ENCODE data around the gene CPSF3.
"Not testable (repeated sequence)": the region's sequence is repeated elsewhere in the genome, so short reads cannot be mapped to it uniquely, and the experiment has no call there.

Gene CPSF3

DNA sequence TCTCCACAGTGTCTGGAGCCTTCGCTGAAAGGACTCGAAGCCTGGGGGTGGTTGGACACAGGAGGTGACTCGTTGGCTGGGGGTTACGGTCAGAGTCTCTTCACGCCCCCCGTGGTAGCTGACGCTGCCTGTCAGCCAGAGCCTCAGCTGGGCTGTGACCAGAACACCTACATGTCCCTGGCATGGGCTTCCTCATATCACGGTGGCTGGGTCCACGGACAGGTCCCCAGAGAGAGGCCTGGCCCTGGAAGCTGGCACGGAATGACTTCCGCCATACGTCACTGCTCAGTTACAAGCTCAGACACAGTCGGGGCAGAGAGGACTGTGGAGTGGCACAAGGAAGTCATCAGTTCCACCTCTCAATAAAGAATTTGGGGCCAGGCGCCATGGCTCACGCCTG, 28.6 kb upstream of the CPSF3 start:
- DNase-seq (ENCODE audit: low read depth) = no peak

DNA sequence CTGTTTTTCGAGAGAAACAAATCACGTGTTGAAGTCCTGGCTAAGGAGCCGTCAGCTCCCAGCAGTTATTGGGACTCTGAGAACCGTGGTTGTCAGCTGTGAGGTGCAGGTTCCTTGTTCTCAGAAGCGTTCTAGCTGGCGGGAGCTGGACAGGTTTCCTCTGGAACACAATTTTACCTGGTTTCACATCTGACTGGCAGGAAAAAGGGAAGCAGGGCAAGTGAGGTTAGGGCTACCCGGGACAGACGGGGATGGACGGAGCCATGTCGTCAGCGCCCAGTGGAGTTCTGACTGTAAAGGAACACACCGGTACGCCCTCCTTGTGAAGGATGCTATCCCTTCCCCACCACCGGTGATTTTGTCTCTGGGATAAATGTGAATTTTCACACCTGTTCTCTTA, 26.3 kb upstream of the CPSF3 start:
- DNase-seq (ENCODE audit: low read depth) = no peak

DNA sequence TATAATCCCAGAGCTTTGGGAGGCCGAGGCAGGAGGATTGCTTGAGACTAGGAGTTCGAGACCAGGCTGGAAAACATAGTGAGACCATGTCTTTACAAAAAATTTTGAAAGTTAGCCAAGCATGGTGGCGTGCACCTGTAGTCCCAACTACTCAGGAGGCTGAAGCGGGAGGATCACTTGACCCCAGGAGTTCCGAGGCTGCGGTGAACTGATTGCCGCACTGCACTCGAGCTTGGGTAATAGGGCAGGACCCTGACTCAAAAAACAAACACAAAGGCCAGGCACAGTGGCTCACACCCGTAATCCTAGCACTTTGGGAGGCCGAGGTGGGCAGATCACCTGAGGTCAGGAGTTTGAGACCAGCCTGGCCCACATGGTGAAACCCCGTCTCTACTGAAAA, 25.2 kb upstream of the CPSF3 start:
- DNase-seq (ENCODE audit: low read depth) = not testable (repeated sequence)

DNA sequence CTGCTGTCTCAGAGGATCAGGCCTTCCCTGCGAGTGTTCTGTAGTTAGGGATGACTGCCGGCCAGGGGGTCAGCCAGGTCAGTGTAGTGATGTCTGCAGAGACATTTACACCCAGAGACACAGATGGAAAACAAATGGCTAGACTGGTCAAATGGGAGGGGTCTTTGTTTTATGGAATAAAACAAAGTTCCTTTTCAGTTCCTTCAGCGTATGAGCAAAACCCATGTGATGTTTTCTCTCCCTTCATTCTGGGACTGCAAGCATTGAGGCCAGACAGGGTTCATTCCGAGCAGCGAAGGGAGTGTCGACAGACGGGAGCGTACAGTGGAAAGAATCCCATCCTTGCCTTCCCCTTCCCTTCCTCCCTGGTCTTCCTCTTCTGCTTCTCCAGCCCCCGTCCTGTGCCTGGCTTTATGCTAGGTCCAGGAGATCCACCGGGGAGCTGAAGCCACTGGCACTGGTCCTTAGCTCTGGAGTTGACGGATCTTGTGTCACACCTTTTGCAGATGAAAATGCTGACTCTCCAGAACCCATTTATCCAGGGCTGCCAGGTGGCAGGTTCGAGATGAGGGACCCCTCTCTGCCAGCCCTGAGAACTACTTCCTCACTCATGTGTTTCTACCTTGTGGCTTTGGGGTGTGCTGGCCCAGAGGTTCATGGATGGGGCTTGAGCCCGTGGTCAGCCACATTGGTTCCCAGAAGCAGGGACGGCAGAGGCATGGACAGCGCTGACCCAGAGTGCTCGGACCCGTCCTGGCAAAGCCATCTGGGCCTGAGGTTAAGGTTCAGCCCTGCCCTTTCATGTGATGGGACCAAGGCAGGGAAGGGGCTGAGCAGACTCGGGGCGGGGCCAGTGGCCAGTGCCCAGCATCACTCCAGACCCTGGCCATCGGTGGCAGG, 24.3 kb upstream of the CPSF3 start:
- no peak for DNase-seq (ENCODE audit: low read depth)

DNA sequence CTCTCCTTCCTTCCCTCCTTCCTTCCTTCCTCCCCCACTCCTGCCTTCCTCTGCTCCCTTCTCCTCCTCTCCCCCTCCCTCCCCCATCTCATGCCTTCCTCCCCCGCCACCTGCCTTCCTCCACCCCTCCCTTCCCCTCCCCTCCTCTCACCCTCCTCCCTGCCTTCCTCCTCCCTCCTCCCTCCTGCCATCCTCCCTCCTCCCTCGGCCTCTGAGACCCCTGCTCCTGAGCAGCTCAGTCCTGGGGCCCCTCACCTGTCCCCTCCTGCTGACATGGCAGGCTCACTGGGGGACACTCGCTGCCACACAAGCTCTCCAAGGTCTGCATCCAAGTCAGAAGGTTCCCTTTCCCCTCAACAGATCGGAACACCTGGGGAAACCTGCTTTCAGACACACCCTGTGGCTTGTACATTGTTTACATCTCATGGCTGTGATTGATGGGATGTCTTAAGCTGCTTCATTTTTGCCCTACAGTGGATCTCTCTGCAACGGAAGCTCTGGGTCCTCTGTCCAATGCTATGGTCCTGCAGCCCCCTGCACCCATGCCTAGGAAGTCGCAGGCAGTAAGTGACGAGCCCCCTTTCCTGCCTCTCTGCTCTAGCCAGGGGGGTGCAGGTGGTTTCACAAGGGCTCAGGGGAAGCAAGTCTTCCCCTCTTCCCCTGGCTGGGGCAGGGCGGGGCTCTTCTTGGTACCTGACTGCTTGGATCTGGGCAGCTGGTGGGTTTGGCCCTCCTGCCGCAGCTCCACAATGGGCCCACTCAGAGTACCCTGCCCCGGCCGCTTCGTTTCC, 23.0 kb upstream of the CPSF3 start:
- DNase-seq (ENCODE audit: low read depth) = no peak

DNA sequence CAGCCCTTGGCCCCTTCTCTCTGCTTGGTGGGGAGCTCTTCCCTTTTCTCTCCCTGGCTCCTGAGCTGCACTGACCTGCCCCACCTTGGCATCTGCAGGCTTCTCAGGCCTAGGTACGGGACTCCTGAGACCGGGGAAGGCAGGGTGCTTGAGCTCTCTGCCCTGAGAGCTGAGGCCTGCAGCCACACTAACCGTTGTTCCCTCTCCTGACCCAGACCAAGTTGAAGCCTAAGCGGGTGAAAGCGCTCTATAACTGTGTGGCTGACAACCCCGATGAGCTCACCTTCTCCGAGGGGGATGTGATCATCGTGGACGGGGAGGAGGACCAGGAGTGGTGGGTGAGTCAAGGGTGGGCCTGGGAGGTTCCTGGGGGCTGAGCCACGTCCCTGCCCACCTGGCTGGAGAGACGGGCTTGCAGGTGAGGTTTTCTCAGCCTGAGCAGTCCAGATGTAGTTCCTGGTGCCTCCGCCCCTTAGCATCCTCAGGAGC, 22.4 kb upstream of the CPSF3 start:
- DNase-seq (ENCODE audit: low read depth) = no peak

DNA sequence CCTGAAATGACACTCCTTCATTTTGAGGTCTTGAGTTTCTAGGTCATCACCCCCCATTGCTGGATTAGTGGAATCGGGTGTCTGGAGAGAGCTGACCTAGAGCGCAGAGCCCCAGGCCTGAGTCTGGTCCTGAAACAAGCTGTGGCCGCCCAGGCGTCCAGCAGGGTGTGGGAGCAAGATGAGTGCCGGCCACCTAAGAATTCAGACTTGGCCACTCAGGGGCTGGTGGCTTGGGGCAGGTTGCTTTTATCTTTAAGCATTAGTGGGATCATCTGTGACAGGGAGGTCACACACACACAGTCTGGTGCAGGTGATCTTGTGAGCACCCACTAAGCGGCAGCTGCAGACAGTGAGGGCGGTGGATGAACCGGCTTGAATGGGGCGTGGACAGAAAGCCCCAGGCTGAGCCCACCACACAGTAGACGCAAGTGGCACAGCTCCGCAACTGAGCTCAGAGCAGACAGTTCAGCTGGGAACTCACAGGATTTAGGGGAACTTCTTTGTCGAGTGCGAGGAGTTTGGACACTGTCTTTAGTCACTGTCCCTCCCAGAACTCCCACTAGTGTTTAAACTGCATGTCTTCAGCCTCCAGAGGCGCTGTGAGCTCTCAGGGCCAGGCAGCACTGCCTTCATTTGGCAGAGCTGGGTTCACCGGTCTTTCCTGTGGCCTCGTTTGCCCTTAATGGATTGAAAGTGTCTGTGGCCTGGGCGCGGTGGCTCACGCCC, 21.6 kb upstream of the CPSF3 start:
- DNase-seq (ENCODE audit: low read depth) = no peak

DNA sequence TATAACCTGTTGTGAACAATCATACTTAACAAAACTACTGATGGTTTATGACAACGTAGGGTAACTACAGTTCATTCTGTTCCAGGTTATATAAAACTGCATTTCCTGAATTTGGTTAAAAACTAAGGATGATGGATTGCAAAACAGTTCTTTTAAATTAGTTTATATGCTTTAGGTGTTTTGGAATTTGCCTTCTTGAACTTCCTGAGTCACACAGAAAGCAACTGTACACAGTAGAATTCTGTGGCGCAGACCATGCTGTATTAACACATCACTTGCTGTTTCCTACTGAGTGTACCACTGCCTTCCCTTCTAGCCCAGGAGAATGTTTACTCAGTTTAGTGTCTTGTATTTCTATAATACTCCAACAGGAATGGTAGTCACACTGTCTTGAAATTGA, 19.5 kb upstream of the CPSF3 start:
- DNase-seq (ENCODE audit: low read depth) = no peak

DNA sequence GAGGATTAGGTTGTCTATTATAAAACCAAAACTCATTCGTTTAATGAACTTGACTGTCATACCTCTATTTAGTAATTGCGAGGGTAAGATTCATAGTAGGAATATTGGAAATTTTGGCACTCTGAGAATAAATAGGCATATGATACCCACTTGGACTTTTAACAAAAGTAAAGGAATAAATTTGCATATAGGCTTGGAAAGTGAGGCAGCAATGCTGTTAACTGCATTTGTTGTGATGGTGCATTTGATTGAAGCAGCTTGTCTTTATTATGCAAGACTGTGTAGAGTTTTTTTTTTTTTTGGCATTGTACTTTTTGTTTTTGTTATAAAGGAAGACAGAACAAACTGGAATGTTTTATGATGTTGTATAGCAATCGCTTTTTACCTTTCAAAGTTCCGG, 19.0 kb upstream of the CPSF3 start:
- DNase-seq (ENCODE audit: low read depth) = no peak

DNA sequence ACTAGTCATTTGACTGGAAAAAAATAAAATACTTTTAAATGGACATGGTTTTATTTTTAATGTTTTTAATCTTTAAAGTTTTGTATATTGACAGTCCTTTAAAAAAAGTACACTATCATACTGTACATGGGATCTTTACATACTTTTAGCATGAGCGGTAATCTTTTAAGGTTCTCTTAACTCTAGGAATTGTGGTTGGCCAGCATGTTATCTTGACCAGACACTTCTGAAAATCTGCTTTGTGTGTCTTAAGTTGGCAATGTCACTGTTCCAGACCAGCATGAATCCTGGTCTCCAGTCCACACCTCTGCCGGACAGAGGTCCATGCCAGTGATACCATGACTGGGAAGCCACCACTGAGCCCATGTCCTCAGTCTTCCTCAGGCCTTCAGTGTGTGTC, 17.8 kb upstream of the CPSF3 start:
- DNase-seq (ENCODE audit: low read depth) = no peak

DNA sequence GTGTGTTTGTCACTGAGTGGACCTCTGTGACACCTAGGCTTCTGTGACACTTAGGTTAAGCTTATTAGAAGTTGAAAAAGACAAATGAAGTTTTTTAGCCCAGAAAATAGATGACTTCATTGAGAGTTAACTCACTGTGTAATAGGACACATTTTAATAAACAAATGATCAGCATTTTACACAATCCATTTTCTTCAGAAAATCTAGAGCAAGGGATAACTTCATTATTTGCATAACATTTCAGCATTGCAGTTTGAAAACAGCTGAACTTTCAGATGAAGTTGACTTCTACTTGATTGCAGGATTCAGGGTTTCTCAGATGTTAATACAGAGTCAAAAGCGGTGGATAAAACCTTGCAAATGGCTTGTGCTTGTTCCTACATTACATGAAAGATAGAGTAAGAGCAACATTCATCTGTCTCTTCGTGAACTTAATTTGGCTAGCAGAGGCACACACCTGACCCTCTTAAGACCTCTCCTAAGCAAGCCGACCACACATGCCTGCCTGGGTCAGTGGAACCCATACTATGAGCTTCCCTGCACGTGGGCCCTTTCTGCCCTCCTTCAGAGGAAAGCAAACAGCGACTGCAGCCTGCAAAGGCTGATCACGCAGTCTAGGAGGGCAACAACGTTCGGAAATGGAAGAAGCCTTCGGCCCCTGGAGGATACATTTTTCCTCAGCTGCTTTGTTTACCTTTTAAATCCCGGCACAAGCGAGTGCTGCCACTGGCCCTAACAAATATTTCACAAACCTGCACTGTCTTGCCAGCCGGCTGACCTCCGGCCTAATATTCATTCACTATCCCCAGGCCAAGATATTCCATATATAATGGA, 16.7 kb upstream of the CPSF3 start:
- DNase-seq (ENCODE audit: low read depth) = no peak

DNA sequence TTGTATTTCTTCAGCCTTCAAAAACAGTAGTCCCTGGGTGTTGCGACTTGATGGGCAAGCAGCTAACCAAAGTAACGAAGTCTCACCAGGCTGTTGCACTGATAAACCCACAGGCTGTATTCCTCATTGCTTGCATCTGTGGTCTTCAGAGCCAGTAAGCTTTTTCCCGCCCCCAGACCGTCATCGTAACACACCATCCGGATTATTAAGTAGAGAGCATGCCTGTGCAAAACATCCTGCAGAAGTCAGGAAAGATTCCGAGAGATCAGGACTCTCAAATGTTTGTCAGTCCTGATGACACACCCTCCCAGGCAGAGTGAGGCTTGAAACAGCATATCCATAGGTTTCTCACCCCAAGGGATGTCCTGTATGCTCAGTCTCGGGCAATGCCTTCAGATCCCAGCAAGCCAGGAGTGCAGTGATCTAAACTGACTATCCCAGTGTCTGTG, 16.1 kb upstream of the CPSF3 start:
- no peak for DNase-seq (ENCODE audit: low read depth)

DNA sequence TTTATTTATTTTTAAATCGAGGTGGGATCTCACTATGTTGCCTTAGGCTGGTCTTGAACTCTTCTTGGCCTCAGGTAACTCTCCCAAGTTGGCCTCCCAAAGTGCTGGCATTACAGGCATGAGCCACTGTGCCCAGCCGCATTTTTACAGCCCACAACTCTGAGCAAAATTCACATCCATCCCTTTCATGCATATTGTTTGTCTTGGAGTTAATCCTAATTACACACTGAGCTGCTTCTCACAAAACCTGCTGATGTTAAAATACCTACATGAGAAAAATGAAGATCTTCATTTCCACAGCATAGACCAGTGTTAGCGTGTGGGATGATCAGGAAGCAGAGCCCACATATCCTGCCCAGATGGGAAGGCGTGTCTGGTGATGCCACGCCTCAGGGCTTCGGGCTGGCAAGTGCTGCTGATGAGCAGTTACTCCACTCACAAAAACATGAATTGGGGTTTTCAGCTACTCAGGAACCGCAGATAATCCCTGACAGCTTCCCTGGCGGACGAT, 14.8 kb upstream of the CPSF3 start:
- DNase-seq (ENCODE audit: low read depth) = no peak

DNA sequence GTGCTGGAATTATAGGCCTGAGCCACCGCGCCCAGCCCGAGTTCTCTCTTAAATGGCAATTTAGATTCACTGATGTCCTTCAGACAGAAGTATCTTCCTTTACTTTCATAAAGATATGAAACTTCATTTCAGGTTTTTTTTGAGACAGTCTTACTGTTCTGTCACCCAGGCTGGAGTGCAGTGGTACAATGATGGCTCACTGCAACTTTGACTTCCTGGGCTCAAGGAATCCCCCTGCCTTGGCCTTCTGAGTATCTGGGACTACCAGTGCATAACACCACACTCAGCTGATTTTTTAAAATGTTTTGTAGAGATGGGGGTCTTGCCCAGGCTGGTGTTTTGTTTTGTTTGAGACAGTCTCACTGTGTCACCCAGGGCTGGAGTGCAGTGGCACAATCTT, 13.3 kb upstream of the CPSF3 start:
- no peak for DNase-seq (ENCODE audit: low read depth)

DNA sequence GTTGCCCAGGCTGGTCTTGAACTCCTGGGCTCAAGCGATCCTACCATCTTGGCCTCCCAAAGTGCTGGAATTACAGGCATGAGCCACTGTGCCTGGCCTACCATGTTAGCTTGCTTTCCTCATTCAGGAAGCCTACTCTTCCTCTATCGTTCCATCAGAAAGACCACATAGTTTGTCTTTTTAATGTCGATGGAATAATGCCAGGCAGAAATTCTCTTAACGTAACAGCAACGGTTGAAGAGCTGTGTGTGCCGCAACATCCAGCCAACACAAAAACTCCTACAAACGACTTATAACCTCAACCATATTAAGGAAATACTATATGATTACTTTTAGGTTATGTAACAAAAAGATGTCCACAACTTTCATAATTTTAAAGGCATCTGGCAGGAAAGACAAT, 10.7 kb upstream of the CPSF3 start:
- DNase-seq (ENCODE audit: low read depth) = no peak

DNA sequence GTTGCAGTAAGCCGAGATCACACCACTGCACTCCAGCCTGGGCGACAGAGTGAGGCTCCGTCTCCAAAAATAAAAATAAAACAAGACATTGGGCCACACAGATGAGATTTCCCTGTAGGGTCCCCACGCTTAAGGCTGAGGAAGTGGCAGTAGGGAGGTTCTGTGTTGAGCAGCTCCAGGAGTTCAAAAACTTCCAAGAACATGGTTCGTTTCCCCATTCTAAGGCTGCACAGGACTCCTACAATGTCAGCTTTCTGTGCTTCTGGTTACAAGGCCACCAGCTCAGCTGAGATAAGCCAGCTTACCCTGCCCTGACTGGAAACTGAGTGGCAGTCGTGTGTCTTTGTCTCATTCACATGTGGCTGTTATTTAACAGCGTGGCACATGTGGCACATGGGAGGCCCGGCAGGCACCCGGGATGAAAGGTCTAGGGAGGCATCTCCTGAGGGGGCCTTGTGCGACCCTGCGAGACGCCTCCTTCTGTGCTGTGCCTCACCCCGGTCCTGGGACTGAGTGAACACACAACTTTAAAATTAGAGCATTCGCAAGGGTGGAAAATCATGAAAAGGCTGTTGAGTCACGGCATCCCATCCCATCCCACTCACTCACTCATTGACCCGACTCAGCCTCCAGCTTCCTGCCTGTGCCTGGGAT, 7.8 kb upstream of the CPSF3 start:
- DNase-seq (ENCODE audit: low read depth) = no peak

DNA sequence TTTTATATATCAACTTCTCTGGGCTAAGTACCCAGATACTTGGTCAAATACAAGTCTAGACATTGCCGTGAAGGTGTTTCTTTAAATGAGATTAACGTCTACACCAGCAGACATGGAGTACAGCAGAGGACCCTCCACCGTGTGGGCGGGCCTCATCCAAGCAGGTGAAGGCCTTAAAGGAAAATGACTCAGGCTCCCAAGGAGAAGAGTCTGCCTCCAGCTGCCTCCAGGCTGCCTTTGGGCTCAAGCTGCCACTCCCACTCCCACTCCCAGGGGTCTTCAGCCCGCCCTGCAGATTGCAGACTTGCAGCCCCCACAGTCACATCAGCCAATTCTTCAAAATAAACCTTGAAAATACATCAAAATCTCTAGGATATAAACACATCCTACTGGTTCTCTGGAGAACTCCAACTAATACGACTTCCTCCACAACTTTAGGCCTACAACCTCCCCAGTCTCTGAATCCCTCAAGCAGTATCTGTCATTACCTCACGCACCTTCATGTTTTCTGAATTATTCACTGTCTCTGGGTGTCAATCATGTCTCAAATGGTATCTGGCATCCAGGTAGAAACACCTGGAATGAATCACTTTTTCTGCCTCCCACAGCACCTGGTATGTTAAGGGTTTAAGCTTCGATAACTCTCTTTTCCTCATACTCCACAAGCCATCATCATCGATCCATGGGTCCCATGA, 7.0 kb upstream of the CPSF3 start:
- DNase-seq (ENCODE audit: low read depth) = no peak

DNA sequence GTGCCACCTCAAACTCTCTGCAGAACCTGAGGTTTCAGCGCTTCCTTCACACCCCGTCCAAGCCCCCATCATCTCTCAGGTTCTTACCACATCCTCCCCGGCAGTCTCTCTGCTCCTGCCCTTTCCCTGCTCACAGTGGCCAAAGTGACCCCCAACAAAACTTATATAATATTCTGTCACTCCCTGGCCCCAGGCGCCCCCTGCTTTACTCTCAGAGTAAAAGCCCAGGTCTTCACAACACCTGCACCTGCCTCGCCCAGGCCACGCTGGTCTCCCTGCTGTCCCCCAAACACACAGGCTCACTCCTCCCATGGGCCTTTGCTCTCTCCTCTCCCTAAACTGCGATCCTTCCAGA, 6.5 kb upstream of the CPSF3 start:
- no peak for DNase-seq (ENCODE audit: low read depth)

DNA sequence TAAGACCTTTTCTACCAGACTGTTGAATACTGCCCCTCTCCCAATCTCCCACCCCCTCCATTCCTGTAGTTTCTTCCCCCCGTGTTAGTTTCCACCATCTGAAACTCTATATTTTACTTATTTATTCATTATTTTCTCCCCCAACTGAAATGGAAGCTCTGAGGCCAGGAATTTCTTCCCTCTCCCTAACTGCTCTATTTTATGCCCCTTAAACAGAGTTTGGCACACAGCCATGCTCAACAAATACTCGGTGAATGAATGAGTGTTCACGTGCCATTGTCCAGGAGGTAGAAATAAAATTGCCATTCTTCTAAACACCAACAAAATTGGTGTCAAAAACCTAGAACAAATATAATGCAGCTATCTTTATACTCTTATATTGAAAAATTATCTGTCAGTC, 5.7 kb upstream of the CPSF3 start:
- no peak for DNase-seq (ENCODE audit: low read depth)

DNA sequence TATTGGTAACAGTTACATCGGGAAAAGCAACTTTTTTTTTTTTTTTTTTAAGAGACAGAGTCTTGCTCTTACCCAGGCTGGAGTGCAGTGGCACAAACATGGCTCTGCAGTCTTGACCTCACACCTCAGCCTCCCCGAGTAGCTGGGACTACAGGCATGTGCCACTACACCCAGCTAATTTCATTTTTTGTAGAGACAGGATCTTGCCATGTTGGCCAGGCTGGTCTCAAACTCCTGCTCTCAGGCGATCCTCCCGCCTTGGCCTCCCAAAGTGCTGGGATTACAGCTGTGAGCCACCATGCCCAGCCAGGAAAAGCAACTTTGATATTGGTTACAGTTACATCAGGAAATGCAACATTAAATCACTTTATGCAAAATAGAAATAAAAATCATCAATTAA, 4.7 kb upstream of the CPSF3 start:
- no peak for DNase-seq (ENCODE audit: low read depth)
